ENCODE data around the gene BMP6.

Gene BMP6

DNA sequence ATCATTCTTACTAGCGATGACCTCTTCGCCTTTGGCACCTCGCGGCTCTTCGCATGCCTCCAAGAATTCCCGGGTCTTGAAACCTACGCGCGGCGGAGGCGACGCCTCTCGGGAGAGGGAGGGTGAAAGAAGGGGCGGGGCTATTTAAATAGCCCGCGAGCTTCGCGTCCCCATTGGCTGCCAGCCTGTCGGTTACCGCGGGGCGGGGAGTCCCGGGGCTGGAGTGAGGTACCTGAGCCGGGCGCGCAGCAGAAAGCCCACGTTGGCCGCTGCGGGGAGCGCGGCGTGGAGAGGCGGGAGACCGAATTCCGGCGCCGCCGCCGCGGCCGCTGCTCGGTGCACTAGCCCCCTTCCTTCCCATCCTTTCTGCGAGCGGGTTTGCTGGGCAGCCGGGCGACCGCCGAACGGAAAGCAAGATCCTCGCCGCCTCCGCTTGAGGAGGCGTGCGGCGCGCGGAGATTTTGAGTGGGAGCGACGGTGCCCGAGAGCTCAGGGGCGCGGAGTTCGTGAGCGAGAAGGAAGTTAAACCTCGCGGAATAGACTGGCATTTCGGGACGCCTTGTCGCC lies at the start of gene BMP6:
BMP6 (plus strand) TSS at position 251 of the 567 bp plus-strand sequence. CDS start 857 bp downstream, outside the sequence.
- peak; percentile 49 to 74 for DNase-seq

DNA sequence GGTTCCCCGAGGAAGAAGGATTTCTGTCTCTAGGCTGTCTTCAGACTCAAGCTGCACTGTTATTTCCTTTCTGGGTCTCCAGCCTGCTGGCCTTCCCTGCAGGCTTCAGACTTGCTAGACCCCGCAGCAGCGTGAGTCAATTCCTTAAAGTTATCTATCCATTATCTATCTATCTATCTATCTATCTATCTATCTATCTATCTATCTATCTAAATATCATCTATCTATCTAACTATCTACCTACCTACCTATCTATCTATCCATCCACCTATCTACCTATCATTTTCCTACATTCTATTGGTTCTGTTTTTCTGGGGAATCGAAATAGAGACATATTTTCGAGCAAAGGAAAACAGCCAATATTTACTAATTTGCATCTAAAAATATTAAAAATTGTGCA lies 48.7 kb upstream of the BMP6 start:
- no peak for DNase-seq

DNA sequence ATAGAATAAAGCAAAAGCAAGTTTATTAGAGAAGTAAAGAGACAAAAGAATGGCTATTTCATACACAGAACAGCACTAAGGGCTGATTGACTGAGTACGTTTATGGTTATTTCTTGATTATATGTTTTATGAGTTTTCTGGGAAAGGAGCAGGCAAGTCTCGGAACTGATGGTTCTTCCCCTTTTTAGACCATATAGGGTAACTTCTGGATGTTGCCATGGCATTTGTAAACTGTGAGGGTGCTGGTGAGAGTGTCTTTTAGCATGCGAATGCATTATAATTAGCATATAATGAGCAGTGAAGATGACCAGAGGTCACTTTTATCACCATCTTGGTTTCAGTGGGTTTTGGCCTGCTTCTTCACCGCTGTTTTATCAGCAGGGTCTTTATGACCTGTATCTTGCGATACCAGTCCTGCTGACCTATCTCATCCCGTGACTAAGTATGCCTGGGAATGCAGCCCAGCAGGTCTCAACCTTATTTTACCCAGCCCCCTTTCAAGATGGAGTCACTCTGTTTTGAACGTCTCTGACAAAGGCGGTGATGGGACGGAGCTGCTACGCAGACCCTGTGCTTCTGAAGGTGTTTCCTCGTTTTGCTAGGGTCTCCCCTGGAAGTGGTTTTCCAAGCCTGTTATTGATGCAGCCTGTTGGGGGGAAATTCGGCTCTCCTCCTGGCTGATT lies 45.4 kb upstream of the BMP6 start:
- DNase-seq: no peak

DNA sequence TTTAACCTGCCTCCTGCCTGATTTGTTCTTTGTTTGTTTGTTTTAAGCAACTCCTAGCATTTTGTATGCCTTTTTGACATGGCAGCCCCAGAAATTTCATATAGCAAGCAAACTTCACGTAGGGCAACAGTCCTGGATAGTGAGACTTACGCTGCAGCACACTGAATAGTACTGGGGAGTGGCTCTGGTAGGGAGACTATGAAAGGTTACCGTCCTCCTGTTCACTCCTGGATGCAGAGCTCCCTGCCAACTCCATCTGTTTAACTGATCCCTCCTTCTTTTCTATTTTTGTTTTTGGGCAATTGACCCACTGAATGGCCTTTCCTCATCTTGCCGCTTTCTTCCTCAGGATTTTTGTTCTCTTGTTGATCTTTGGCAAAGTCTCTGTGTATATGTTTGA lies 44.5 kb upstream of the BMP6 start:
- no peak for DNase-seq

DNA sequence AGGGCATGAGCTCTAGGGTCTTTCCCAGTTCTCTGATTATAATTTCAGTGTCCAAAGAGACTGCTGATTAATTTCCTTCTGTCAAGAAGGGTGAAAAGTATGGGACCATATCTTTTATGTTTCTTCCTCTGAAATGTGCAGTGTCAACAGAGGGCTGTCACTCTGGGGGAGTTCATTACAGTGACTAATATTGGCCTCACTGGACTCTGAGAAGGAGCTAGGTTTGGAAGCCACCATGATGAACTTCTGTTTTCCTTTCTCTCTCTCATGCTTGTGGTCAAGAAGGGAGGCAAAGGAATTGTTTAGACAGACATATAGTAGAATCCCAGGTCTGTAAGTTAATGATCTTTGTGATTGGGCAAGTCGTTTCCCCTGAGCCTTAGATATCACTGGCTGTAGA lies 41.8 kb upstream of the BMP6 start:
- no peak for DNase-seq

DNA sequence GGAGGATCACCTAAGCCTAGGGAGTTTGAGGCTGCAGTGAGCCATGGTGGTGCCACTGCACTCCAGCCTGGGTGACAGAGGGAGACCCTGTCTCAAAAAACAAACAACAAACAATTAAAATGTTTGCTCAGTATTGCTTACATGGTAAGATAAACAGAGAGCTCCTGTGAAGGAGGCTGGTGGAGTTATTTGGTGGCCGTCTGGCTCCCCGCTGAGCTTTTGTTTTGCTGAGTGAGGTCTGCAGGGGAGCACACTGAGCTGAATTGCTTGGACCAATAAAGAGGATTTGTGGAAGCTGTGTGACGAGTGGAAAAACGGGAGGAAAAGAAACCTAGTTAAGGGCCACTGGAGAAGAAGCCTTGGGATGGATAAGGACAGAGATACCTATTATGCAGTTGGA lies 41.1 kb upstream of the BMP6 start:
- no peak for DNase-seq

DNA sequence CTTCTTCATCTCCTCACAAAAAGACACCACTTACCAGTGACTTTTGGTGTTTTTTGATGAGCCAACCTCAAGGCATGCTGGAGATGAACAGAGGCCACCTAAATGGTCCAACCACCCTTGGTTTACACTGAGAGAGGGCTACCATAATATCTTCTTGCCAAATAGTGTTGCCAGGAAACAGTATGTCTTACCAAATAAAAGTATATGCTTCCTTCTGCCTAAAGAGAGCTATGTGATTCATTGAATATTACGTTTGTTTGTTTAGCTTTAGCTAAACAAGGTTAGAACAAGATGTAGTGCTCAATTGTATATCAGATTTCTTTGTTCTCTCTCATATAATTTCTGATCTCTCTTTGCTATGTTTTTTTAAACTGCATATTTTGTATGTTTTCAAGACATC lies 40.6 kb upstream of the BMP6 start:
- no peak for DNase-seq

DNA sequence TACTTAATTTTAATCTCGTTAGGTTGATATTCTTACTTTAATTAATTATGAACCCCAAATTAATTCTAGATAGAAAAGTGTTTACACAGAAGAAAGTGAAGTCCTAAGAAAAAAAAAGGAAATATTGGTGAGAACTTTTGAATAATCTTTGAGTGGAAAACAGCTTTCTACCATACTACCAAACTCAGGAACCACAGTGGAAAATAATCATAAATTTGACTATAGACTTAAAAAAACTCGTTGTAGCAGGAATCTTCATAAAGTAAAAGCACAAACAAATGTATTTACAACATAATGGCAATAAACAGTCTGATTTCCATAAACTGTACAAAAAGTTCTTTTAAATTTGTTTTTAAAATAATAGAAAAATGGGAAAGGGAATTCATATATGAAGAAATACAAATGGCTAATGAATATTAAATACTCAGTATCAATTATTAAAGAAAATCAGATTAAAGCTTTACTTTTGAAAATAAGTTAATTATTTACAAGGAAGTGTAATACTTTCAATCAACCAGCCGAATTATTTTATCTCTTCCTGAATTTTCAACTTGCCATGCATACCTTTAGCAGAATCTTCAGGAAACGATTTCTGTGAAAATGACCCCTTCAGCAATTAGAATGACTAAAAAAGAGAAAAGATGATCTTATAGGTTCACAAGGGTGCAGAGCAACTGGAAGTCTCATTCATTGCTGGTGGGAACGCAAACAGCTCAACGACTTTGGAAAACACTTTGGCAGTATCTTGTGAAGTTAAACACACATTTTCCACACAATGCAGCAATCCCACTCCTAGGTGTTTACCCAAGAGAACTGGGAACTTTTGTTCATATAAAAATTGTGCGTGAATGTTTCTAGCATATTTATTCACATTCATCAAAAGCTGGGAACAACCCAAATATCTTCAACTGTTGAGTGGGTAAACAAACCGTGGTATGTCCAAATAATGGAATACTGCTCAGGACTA lies 38.5 kb upstream of the BMP6 start:
- no peak for DNase-seq

DNA sequence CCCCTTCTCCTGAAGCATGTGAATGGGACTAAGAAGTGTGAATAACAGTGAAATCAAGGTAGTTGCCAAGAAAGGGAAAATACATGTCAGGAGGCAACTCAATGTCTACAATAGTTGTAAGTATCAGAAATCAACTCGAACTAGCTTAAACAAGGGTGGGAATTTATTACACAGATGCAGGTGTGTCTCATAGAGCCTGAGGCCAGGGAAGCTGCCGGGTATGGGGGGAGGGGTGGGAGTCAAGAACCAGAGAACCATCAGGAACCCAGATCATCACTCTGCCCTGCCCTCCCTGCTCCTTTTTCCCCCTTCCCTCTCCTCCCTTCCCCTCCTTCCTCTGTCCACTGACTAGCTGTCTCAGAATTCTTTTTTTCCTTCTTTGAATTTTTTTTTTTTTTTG lies 34.9 kb upstream of the BMP6 start:
- no peak for DNase-seq

DNA sequence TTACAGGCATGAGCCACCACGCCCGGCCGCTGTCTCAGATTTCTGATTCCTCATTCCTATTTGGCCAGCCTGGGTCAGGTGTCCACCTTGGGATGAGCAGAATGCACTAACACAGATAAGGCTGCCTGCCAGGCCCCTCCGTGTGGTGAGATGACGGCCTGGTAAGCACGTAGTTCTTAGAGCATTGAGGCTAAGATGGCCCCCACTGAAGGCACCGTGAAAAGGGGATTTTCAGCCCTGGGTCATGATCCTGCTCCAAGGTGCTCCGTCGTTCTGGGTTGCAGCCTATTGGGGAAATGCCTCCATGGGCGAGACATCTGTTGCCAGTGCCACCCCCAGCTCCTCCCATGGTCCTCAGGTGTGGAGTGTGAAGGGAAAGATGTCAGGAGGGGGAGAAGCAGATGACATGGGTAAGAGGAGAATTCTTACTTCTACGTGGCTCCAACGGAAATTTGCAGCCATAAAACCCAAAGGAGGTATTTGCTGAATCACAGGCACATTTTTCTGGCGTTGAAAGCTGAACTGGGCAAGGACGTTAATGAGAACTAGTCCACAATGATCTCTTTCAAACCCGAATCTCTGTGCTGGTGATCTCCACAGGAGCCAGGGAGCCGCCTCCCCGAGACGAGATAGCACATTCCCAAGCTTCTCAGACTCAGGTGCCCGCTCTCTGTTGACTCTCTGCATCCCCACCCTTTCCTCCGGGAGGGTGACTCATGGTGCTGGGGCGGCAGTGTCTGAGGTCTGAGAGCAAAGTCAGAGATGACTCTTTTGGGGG lies 34.0 kb upstream of the BMP6 start:
- no peak for DNase-seq

DNA sequence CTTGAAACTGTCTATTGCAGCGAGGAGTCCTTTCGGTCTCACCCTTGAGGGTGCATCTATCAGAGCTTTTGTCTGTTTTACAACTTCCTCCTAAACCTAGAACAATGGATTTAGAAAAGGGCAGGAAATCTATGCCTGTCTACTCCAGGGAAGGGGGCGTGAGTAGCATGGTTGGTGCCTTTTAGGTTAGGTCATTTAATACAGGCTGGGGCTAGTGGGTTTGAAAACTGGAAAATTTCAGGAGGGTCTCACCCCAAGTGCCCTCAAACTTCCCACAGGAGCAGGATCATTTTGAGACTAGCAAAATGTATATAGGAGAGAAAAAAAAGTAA lies 33.5 kb upstream of the BMP6 start:
- no peak for DNase-seq

DNA sequence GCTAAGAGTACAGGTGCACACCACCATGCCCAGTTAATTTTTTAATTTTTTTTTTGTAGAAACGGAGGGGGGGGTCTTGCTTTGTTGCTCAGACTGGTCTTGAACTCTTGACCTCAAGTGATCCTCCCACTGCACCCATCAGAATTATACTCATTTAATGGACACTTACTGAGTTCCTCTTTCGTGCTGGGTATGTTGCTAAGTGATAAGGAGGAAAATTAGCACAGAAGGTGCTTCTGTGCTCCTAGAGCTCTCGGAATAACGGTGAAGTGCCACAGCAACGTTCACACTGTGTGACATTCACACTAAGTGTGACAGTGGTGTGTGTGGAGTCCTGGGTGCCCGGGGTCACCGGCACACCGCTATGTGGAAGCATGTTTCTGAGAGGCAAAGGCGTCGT lies 32.1 kb upstream of the BMP6 start:
- DNase-seq: no peak

DNA sequence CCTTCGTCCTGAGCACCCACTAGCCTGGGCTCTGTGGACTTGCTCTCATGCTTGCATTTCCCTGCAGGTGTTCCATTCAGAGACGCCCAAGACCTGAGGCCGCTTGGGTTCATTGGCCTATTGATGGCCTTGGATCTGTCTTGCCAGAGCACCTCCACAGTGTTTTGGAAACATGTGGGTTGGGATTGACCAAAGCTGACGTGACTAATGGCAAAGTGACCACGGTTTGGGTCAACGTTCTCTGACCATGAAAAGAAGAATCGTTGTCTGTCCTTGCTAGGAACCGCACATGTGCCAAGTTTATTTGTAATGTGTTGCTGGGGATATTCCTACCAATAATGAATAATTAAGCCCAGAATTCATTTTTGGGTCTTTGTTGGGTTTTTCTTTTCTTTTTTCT lies 29.8 kb upstream of the BMP6 start:
- no peak for DNase-seq

DNA sequence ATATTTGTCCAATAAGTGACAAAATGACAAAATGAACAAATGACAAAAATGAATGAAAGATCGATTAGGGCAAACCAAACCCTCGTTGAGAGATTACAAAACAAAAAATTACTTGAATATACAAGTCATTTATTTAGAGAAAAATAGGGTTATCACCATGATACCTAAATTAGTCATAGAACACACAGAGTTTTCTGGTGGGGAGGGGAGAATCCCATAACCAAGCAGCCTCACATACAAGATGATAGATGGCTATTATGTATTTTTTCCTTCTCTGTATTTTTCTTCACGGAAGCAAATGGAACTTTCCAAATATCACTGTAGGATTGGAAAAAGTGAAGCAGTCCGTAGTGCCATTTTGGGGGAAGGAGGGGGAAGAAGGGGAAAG lies 28.5 kb upstream of the BMP6 start:
- DNase-seq: no peak

DNA sequence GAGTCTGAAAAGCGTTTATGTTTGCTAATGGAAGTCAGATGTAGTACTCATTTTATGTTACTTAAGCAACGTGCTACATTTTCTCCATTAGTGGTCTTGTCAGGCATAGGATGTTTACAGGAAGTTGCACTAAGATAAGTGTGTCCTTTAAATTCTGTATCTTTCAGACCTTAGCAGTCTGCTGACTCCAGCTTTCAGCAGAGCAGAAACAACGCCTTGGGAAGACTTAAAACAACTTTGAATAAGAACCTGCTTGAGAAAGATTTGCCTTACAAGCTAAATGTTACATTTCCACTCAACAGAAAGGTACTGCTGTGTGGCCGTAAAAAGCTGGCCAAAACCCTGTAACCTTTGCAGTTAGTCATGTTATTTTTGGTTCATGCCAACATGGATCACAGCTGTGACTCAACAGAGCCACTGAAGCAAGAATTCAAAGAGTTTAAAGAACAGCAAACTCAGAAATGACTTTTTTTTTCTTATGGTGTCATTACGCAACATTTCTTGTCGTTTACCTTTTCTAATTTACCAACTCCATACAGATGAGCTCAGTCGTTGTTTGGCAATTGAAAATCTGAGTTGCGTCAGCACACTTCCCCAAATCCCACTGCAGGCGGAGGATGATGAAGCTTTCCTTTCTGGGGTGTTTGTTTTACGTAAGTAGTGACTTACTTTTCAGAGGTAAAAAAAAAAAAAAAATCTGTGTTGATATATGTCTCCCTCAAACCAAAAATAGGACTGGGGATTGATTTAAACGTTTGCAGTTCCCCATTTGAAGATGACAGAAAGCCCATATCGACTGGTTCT lies 27.9 kb upstream of the BMP6 start:
- DNase-seq: no peak

DNA sequence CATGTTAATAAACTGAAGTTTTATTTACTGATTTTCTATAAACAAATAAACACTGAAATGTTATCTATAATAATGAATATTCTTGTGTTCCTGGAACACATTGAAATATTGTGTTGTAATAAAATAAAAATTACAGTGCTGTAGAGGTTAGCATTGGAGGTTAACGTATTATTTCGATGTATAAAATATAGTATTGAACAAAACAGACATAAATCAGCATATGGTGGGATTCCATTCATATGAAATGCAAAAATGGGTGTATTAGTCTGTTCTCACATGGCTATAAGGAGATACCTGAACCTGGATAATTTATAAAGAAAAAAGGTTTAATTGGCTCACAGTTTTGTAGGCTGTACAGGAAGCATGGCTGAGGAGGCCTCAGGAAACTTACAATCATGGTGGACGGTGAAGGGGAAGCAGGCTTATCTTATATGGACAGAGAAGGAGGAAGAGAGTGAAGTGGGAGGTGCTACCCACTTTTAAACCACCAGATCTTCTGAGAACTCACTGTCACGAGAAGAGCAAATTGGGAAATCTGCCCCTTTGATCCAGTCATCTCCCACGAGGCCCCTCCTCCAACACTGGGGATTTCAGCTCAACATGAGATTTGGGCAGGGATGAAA lies 24.6 kb upstream of the BMP6 start:
- no peak for DNase-seq

DNA sequence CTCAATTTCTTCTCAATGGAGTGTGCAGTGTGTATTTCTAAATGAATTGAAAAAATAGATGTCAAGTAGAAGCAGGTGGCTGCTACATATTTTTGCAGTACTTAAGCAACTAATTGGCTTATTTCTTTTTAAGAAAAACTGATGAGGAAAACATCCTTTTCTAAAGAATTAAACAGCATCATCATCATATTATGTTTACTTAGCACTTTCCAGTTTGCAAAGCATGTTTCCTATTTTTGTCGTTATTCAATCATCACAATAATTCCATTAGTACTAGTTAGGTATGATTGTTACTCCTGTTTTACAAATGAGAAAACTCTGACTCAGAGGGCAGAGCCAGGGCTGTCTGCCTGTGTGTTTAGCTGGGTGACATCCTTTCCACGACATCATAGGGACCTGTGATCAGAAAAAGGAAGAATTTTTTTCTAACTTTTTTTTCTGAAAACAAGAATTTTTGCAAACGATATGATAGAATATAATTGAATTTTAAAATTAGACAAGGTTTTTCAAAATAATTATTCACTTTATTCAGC lies 22.7 kb upstream of the BMP6 start:
- no peak for DNase-seq

DNA sequence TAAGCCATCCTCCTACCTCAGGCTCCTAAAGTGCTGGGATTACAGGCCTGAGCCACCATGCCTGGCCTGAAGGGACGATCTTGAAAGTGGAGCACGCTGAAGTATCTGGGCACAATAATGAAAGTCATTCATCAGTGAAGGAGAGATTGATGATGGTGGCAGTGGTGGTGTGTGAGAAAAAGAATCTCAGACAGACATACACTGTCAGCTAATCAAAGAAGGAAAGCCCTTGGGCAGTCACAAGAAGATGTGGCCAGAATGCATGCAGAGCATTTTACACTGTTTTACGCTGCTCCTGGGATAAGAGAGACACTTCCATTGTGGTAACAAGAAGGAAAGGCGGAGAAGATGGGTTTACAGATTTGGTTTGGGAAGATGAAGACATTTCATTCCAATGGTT lies 20.4 kb upstream of the BMP6 start:
- DNase-seq: no peak

DNA sequence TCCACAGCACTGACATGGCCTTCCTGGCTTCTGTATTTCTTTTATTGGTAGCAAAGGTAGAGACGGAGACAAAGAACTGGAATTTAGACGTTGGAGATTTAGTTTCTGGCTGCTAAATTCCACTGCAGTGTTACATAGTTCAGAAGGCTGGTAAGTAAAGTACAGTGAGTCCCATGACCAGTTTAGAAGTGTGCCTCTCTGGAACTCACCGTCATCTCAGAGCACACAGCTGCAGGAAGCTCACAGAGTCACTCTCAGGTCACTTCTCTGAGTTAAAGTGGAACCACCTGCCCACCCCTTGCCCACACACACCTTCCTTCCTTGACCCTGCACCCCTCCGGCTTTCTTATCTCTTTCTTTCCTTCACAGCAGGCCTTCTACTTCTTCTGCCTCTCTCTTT lies 19.6 kb upstream of the BMP6 start:
- no peak for DNase-seq

DNA sequence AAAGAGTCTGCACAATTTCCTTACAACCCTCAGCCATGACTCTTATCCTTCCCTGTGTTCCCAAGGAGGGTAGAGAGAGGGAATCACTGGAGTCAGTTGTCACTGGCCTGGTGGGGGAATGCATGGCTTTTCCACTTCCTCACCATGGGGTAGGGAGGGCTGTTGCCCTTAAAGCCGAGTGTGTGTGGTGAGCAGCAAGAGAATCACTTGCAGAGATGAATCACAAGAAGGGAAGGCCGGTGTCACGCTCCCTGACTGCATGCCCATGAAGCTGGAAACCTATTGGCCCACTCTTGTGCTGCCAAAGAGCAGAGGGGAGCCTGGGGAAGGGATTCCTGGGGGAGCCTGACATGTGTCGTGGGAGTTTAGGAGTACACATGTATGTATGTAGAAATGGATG lies 18.1 kb upstream of the BMP6 start:
- DNase-seq: no peak

DNA sequence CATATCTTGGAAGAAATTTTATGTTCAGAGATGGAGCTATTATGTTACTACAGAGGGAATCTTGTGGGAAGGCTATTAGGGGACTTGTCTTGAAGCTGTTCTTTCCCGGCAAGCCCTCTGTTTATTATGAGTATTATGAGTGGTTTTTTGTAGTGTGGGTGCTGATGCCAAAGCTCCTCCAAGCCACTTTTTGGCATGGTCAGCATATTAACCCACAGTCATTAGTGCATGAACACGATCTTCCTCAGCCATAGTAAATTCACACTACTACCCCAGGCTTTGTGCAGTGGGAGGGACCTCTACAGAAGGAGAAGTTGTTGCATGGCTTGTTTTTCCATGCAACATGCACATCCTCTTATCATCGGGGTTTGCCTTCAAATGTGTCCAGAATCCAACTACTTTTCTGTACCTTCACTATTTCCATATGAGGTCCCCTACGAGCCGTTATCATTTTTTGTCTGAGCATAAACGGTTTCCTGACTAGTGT lies 6.5 kb upstream of the BMP6 start:
- DNase-seq: no peak

DNA sequence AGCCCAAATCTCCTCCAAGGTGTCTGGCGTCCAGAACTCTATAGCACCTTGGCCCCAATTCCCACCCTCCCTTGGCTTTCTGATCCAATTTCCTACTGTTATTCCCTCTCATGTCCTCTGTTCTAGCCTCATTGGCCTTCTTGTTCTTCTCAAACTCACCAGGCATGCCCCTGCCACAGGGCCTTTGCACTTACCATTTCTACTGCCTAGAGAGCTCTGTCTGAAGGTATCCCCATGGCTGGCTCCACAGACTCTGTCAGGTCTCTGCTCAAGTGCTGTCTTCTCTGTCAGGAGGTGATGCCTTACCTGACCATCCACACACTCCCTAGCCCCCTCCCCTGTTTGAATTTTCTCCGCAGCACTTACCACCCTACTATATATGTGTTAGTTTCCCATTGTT lies 5.6 kb upstream of the BMP6 start:
- no peak for DNase-seq

Measured in stimulated activated CD4-positive, alpha-beta T cell treated with anti-CD3 and anti-CD28 coated beads, Interleukin-2, amount 100 ng/mL, for 24 hours (primary cell).